B cell (primary cell): ENCODE measurements around the gene CAMTA1.

Source experiments
- CTCF ChIP-seq: fragments of 200-600 bp; IDR thresholded peaks from one replicate; pipeline ENCODE4 v1.8.0; 2022; ENCODE audit warnings: antibody characterized with exemption, mild to moderate bottlenecking
- EZH2 ChIP-seq: IDR thresholded peaks from 2 replicates; pipeline ENCODE4 v1.6.1; 2012; ENCODE audit warnings: borderline replicate concordance, low read depth, mild to moderate bottlenecking, moderate library complexity, low read length; ENCODE audit not compliant: insufficient read depth, poor library complexity, severe bottlenecking

GRCh38 chr1:6998267-6998666 is 213.0 kb downstream of the CAMTA1 start:
- no peak for TF ChIP-seq CTCF
- TF ChIP-seq EZH2, result no peak
